Muscle layer of colon (tissue), 2 donors: ENCODE results near the gene TGDS.
A peak's percentile ranks its signal among the peaks of the same experiment; 100 is the strongest.

Experiments
- H3K27ac ChIP-seq: one replicate; pipeline ENCODE4 v1.7.0; 2013; ENCODE audit warnings: low read depth, mild to moderate bottlenecking, low read length, moderate library complexity
- H3K27me3 ChIP-seq, 2 donors: one replicate each; pipeline ENCODE4 v1.7.0; 2013; ENCODE audit warnings: low read length in 2 of 2, mild to moderate bottlenecking in 2 of 2; ENCODE audit not compliant: insufficient read depth in 2 of 2, control insufficient read depth in 1 of 2
- H3K36me3 ChIP-seq: one replicate; pipeline ENCODE4 v1.7.0; 2013; ENCODE audit warnings: mild to moderate bottlenecking, low read length; ENCODE audit not compliant: insufficient read depth
- H3K4me1 ChIP-seq: one replicate; pipeline ENCODE4 v1.7.0; 2013; ENCODE audit warnings: mild to moderate bottlenecking, low read length; ENCODE audit not compliant: insufficient read depth
- H3K4me3 ChIP-seq, 2 donors: one replicate each; pipeline ENCODE4 v1.7.0; 2013; ENCODE audit warnings: low read length in 2 of 2, low read depth in 1 of 2, mild to moderate bottlenecking in 1 of 2, moderate library complexity in 1 of 2
- H3K9ac ChIP-seq: one replicate; pipeline ENCODE4 v1.7.0; 2013; ENCODE audit warnings: low read length
- H3K9me3 ChIP-seq: one replicate; pipeline ENCODE4 v1.7.0; 2013; ENCODE audit warnings: mild to moderate bottlenecking, low read length
- donor health status: abdominal sarcoma.
- donor health status: Adenocarcinoma of cecum.

Gene TGDS

GRCh38 chr13:94567581-94567980, 28.4 kb downstream of the TGDS start:
- H3K27ac ChIP-seq, result no peak overlapping the region
- H3K27me3 ChIP-seq, result no peaks in the 10 kb centered on the region
- no peak overlapping the region for H3K4me3 ChIP-seq
- H3K9ac ChIP-seq, result no peak overlapping the region
- peaks cover 22% of the 10 kb centered on the region for H3K36me3 ChIP-seq
- no peaks in the 10 kb centered on the region for H3K4me1 ChIP-seq
- no peaks in the 10 kb centered on the region for H3K9me3 ChIP-seq

- no peaks in the 10 kb centered on the region for H3K27me3 ChIP-seq
- no peak overlapping the region for H3K4me3 ChIP-seq
- no peaks in the 10 kb centered on the region for H3K9me3 ChIP-seq
- H3K9ac ChIP-seq, result no peak overlapping the region
- H3K27ac ChIP-seq, result no peak overlapping the region
- H3K4me1 ChIP-seq, result no peaks in the 10 kb centered on the region
- H3K36me3 ChIP-seq, result no peaks in the 10 kb centered on the region
Measured at GRCh38 chr13:94561126-94561525, 34.8 kb downstream of the TGDS start.

GRCh38 chr13:94560116-94560515, 35.8 kb downstream of the TGDS start:
- H3K27me3 ChIP-seq, result no peaks in the 10 kb centered on the region
- H3K9ac ChIP-seq, result no peak overlapping the region
- no peaks in the 10 kb centered on the region for H3K36me3 ChIP-seq
- H3K9me3 ChIP-seq, result no peaks in the 10 kb centered on the region
- no peaks in the 10 kb centered on the region for H3K4me1 ChIP-seq
- no peak overlapping the region for H3K27ac ChIP-seq
- H3K4me3 ChIP-seq, result no peak overlapping the region

GRCh38 chr13:94559222-94559795, 36.6 kb downstream of the TGDS start:
- Histone ChIP-seq H3K4me1 (no peaks in the 10 kb centered on the region), H3K27me3 (no peaks in the 10 kb centered on the region), H3K4me3 (no peak overlapping the region), H3K27ac (no peak overlapping the region), H3K9me3 (no peaks in the 10 kb centered on the region), H3K9ac (no peak overlapping the region), H3K36me3 (no peaks in the 10 kb centered on the region)

GRCh38 chr13:94558716-94559115, 37.2 kb downstream of the TGDS start:
- H3K9me3 ChIP-seq, result no peaks in the 10 kb centered on the region
- H3K4me1 ChIP-seq, result no peaks in the 10 kb centered on the region
- H3K27me3 ChIP-seq, result no peaks in the 10 kb centered on the region
- H3K4me3 ChIP-seq, result no peak overlapping the region
- H3K36me3 ChIP-seq, result no peaks in the 10 kb centered on the region
- no peak overlapping the region for H3K27ac ChIP-seq
- H3K9ac ChIP-seq, result no peak overlapping the region

- Histone ChIP-seq H3K4me3 (no peak overlapping the region), H3K9me3 (no peaks in the 10 kb centered on the region), H3K27me3 (no peaks in the 10 kb centered on the region), H3K27ac (no peak overlapping the region), H3K9ac (no peak overlapping the region), H3K36me3 (no peaks in the 10 kb centered on the region), H3K4me1 (no peaks in the 10 kb centered on the region)
Measured at GRCh38 chr13:94557684-94558235, 38.2 kb downstream of the TGDS start.

GRCh38 chr13:94556621-94557020, 39.3 kb downstream of the TGDS start:
- H3K27ac ChIP-seq, result no peak overlapping the region

GRCh38 chr13:94556041-94556440, 39.9 kb downstream of the TGDS start:
- Histone ChIP-seq H3K4me3 (no peak overlapping the region), H3K4me1 (no peaks in the 10 kb centered on the region), H3K27me3 (no peaks in the 10 kb centered on the region), H3K27ac (no peak overlapping the region), H3K36me3 (no peaks in the 10 kb centered on the region), H3K9ac (no peak overlapping the region), H3K9me3 (no peaks in the 10 kb centered on the region)

More at GRCh38 chr13:94556621-94557020, 39.3 kb downstream of the TGDS start:
- Histone ChIP-seq H3K9ac (no peak overlapping the region), H3K4me3 (no peak overlapping the region), H3K4me1 (no peaks in the 10 kb centered on the region), H3K36me3 (no peaks in the 10 kb centered on the region), H3K27me3 (no peaks in the 10 kb centered on the region), H3K9me3 (no peaks in the 10 kb centered on the region)

DNA sequence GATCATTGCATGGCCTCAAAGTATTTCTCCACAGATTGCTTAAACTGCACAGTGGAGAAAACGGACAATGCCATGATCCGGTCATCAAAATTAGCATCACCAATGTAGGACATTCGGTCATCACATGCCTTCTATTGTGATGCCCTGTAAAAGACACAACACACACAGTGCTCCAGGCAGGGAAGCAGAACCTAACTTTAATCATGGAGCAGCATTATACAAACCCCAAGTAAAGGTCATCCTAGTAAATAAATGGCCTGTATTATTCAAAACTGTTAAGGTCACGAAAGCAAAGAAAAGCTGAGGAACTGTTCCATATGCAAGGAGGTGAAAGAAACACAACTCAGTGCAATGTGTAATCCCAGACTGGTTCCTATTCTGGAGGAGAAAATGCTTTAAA, 42.2 kb downstream of the TGDS start:
- Histone ChIP-seq H3K27me3 (no peaks in the 10 kb centered on the region), H3K4me3 (no peak overlapping the region), H3K36me3 (no peaks in the 10 kb centered on the region), H3K27ac (no peak overlapping the region), H3K9ac (no peak overlapping the region), H3K4me1 (peaks cover 6% of the 10 kb centered on the region), H3K9me3 (no peaks in the 10 kb centered on the region)

GRCh38 chr13:94552095-94552494, 43.9 kb downstream of the TGDS start:
- no peak overlapping the region for H3K4me3 ChIP-seq
- H3K27me3 ChIP-seq, result no peaks in the 10 kb centered on the region
- no peak overlapping the region for H3K9ac ChIP-seq
- H3K4me1 ChIP-seq, result peaks cover 14% of the 10 kb centered on the region
- H3K36me3 ChIP-seq, result no peaks in the 10 kb centered on the region
- no peak overlapping the region for H3K27ac ChIP-seq
- no peaks in the 10 kb centered on the region for H3K9me3 ChIP-seq

- Histone ChIP-seq H3K27ac (peak overlapping the region; percentile 88), H3K4me1 (peaks cover 14% of the 10 kb centered on the region), H3K9me3 (no peaks in the 10 kb centered on the region), H3K36me3 (no peaks in the 10 kb centered on the region), H3K27me3 (no peaks in the 10 kb centered on the region), H3K4me3 (peak overlapping the region; percentile 67 to 95), H3K9ac (peak overlapping the region; percentile 82)
Measured at GRCh38 chr13:94550062-94550738, 45.8 kb downstream of the TGDS start.
